ENCODE data around the gene LRRN2.

The LRRN2 gene

DNA sequence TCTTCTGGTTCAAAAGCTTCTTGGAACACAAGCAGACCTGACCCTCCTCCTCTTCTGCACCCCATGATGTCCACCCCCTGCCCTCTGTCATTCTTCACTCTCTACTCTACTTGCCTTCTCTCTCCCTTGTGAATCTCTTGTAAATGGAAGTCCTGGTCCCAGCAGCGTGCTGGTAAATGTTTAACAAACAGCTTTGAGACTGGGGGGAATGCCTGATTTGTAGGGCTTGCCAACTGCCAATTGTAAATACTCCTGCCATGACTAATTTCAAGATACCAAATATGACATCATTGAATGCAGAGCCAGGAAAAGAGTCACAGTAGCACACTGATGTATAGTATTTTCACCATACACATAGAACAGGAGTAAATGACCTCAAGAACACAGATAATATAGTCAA, 40.9 kb upstream of the LRRN2 start:
- Histone ChIP-seq H3K27me3 (ENCODE audit: low read depth, low read length) (no peaks in the 10 kb centered on the region), H3K4me3 (ENCODE audit: low read depth in 1 of 2, low read length in 2 of 2) (no peak overlapping the region), H3K9me3 (ENCODE audit: control insufficient read depth in 1 of 2, low read length in 2 of 2) (no peaks in the 10 kb centered on the region), H3K4me1 (ENCODE audit: control insufficient read depth in 1 of 2, insufficient read depth in 2 of 2, low read length in 2 of 2) (no peaks in the 10 kb centered on the region), H3K27ac (ENCODE audit: low read length) (no peak overlapping the region), H3K36me3 (ENCODE audit: control insufficient read depth in 1 of 2, insufficient read depth in 2 of 2, low read length in 2 of 2) (no peaks in the 10 kb centered on the region)

DNA sequence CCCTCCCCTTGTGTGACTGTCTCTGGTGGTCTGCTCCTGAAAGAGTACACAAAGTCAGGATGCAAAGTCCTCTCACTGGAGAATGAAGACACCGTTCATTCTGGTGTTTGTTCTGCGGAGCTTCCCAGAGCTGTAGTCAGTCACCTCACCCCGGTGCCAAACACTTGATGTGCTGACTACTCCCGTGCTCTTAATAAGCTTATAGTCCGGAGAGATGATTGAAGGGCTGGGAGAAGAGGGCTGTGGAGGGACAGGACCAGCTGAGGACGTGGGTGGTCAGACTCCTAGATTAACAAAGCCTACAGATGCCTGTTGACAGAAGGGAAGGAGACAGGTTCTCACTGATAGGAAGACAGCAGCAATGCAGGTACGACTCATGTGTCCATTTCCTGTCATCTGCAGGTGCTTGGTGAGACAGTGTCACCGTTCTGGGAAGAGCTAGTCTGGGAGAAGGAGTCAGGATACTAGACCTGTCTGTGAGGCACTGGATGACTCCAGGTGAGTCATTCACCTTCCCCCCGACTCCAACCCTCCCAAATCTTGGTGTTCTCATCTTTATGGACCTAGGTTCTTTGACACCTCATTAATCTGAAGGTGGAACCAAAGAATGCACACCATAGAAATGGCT, 40.4 kb upstream of the LRRN2 start:
- H3K36me3 ChIP-seq (ENCODE audit: control insufficient read depth in 1 of 2, insufficient read depth in 2 of 2, low read length in 2 of 2) = no peaks in the 10 kb centered on the region
- H3K4me1 ChIP-seq (ENCODE audit: control insufficient read depth in 1 of 2, insufficient read depth in 2 of 2, low read length in 2 of 2) = no peaks in the 10 kb centered on the region
- H3K27ac ChIP-seq (ENCODE audit: low read length) = no peak overlapping the region
- no peak overlapping the region for H3K4me3 ChIP-seq (ENCODE audit: low read depth in 1 of 2, low read length in 2 of 2)
- H3K27me3 ChIP-seq (ENCODE audit: low read depth, low read length) = no peaks in the 10 kb centered on the region
- no peaks in the 10 kb centered on the region for H3K9me3 ChIP-seq (ENCODE audit: control insufficient read depth in 1 of 2, low read length in 2 of 2)

DNA sequence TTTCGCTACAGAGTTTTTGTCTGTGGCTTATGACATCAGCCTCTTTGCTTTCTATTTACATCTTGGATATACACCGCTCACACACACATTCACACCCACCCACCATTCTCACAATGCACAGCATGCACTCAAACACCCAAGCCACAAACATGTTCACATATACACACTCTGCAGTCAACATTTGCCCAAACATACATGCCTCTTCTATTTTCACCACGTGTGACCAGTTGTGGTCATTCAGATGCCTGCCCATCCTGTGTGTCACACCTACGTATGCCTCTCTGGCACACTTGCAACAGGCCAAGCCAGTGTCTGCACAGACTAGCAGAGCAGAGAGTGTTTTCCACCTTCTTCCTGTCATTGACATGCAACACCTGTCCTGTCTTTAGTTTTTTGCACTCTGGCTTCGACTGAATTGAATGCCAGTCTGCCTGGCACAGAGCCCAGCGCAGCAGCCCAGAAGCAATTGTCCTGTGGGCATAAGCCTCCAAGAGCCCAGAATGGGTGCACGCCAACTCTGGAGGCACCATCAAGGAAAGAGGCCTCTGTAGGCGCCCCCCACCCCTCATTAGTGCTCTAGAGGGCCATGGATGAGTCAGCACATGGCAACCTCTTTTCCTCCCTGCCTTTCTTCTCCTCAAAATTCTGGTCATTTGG, 37.7 kb upstream of the LRRN2 start:
- Histone ChIP-seq H3K36me3 (ENCODE audit: control insufficient read depth in 1 of 2, insufficient read depth in 2 of 2, low read length in 2 of 2) (no peaks in the 10 kb centered on the region), H3K9me3 (ENCODE audit: control insufficient read depth in 1 of 2, low read length in 2 of 2) (no peaks in the 10 kb centered on the region), H3K27ac (ENCODE audit: low read length) (no peak overlapping the region), H3K4me3 (ENCODE audit: low read depth in 1 of 2, low read length in 2 of 2) (no peak overlapping the region), H3K4me1 (ENCODE audit: control insufficient read depth in 1 of 2, insufficient read depth in 2 of 2, low read length in 2 of 2) (no peaks in the 10 kb centered on the region), H3K27me3 (ENCODE audit: low read depth, low read length) (no peaks in the 10 kb centered on the region)

DNA sequence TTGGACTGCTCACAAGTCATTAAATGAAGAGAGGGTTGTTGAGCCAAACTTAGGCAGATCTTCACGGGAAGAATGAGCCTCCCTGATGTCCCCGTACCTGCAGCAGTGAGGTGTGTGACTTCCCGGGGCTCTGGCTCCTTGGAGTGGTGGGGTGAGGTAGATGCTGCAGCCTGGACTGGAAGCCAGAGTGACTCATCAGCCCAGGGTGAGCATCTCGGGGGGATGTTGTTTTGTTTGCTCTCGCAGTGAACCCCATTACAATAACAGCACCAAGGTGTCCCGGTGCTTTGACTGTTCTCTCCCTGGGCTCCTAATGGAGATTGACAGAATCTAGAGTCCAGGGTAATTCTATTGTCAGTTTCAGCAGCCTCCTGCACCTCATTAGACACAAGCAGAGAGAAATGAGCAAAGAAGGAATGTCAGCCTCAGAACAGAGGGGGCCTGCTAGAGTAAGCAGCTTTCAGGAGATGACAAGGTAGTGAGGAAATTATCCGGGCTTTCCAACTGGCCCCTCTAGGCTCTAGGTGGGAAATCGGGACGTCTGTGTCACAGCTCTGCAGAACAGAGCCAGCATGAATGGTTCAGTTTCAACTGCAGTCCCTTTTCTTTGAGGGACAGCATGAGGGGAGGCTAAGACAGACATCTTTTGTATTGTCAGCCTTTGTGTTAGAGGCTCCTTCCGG, 36.0 kb upstream of the LRRN2 start:
- no peaks in the 10 kb centered on the region for H3K9me3 ChIP-seq (ENCODE audit: control insufficient read depth in 1 of 2, low read length in 2 of 2)
- no peak overlapping the region for H3K4me3 ChIP-seq (ENCODE audit: low read depth in 1 of 2, low read length in 2 of 2)
- H3K4me1 ChIP-seq (ENCODE audit: control insufficient read depth in 1 of 2, insufficient read depth in 2 of 2, low read length in 2 of 2) = no peaks in the 10 kb centered on the region
- H3K36me3 ChIP-seq (ENCODE audit: control insufficient read depth in 1 of 2, insufficient read depth in 2 of 2, low read length in 2 of 2) = no peaks in the 10 kb centered on the region
- H3K27me3 ChIP-seq (ENCODE audit: low read depth, low read length) = no peaks in the 10 kb centered on the region
- H3K27ac ChIP-seq (ENCODE audit: low read length) = no peak overlapping the region

DNA sequence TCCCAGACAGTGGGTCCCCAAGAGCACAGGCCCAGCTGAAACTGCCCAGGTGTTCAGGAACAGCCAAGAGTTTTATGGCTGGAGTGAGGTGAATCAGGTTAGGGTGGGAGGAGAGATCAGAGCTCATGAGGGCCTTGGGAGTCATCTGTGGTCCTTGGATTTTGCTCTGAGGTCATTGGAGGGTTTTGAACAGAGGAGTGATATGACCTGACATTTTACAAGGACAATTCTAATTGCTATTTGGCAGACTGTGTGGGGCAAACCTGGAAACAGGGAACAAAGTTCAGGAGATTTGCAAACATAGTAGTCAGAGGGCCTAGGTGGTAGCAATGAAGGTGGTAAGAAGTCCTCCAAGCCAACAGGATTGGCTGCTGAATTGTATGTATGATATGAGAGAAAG, 31.1 kb upstream of the LRRN2 start:
- no peak overlapping the region for H3K4me3 ChIP-seq (ENCODE audit: low read depth in 1 of 2, low read length in 2 of 2)
- H3K4me1 ChIP-seq (ENCODE audit: control insufficient read depth in 1 of 2, insufficient read depth in 2 of 2, low read length in 2 of 2) = no peaks in the 10 kb centered on the region
- no peaks in the 10 kb centered on the region for H3K9me3 ChIP-seq (ENCODE audit: control insufficient read depth in 1 of 2, low read length in 2 of 2)
- no peak overlapping the region for H3K27ac ChIP-seq (ENCODE audit: low read length)
- no peaks in the 10 kb centered on the region for H3K36me3 ChIP-seq (ENCODE audit: control insufficient read depth in 1 of 2, insufficient read depth in 2 of 2, low read length in 2 of 2)
- peaks cover 12% of the 10 kb centered on the region for H3K27me3 ChIP-seq (ENCODE audit: low read depth, low read length)

DNA sequence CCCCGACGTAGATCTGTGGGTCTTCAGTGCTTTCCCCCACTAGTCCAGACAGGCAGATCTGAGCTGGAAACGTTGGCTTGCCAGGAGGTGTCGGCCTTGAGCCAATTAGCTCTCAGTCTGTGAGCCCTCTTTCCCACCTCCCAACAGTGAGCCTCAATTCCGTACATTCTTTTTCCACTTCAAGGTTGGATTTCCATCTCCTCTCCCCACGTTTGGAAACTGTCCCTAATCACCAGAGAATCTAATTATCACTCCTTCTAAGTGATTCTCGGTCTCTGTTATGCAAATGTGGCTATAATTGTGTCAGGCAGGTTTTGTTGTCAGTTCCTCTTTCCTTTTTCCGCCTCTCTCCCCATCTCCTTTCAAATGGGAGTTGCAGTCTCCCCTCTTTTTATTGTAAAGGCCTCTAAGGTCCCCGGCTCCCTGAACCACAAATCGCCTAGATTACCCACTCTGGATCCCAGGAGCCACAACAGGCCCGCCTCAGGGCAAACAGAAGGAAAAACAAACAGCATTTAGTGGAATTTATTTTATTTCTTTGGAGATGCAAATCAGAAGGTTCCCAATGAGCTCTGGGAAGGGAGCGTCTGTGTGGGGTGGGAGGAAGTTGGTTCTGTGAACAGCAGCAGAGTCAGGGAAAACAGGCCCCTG, 29.4 kb upstream of the LRRN2 start:
- H3K4me3 ChIP-seq (ENCODE audit: low read depth in 1 of 2, low read length in 2 of 2) = no peak overlapping the region
- peaks cover 16% of the 10 kb centered on the region for H3K27me3 ChIP-seq (ENCODE audit: low read depth, low read length)
- H3K9me3 ChIP-seq (ENCODE audit: control insufficient read depth in 1 of 2, low read length in 2 of 2) = no peaks in the 10 kb centered on the region
- no peaks in the 10 kb centered on the region for H3K4me1 ChIP-seq (ENCODE audit: control insufficient read depth in 1 of 2, insufficient read depth in 2 of 2, low read length in 2 of 2)
- H3K27ac ChIP-seq (ENCODE audit: low read length) = no peak overlapping the region
- H3K36me3 ChIP-seq (ENCODE audit: control insufficient read depth in 1 of 2, insufficient read depth in 2 of 2, low read length in 2 of 2) = no peaks in the 10 kb centered on the region

DNA sequence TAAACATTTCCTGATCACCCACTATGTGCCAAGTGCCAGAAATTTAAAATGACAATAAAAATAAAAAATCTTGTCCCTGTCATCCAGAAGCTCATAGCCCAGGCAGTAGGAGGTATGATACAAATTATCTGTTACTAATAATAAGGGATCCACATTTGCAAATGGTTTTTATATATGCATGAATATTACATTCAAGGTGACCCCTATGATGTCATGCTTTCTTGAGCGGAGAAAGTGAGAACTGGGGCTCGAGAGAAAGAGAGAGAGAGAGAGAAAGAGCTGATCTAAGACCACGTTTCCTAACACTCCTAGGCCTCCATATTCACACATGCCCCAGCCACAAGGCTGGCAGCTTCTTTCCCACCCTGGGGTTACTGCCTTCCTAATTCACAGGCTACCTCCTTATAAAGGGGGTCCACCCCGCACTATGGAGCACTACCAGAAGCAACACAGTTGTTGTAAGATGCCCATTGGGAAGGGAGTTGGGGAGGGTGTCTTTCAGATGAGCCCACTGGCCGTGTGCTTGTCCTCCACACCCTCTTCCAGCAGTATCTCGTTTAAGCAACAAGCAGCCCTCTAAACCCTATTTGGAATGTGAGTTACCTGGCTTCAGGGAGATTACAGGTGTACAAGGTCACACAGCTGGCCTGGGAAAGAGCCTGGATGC, 28.8 kb upstream of the LRRN2 start:
- H3K27me3 ChIP-seq (ENCODE audit: low read depth, low read length) = peaks cover 16% of the 10 kb centered on the region
- H3K27ac ChIP-seq (ENCODE audit: low read length) = no peak overlapping the region
- no peaks in the 10 kb centered on the region for H3K9me3 ChIP-seq (ENCODE audit: control insufficient read depth in 1 of 2, low read length in 2 of 2)
- H3K4me1 ChIP-seq (ENCODE audit: control insufficient read depth in 1 of 2, insufficient read depth in 2 of 2, low read length in 2 of 2) = no peaks in the 10 kb centered on the region
- no peaks in the 10 kb centered on the region for H3K36me3 ChIP-seq (ENCODE audit: control insufficient read depth in 1 of 2, insufficient read depth in 2 of 2, low read length in 2 of 2)
- no peak overlapping the region for H3K4me3 ChIP-seq (ENCODE audit: low read depth in 1 of 2, low read length in 2 of 2)

DNA sequence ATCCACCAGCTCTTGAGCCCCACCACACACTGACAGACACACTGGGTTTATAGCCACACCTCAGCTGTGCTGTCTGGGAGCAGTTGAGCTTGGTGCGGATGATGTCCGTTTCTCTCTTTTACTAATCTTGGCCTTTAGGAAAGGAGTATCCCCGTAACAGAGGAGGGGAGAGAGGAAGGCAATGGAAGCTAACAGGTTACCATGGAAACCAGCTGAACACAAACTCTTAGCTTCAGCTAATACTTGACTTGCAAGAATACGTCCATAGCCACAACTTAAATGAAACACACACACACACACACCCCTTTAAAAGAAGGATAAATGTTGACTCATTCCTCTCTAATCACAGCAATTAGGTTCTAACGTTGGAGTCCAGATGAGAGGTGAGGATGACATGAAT, 28.0 kb upstream of the LRRN2 start:
- Histone ChIP-seq H3K27me3 (ENCODE audit: low read depth, low read length) (peaks cover 16% of the 10 kb centered on the region), H3K36me3 (ENCODE audit: control insufficient read depth in 1 of 2, insufficient read depth in 2 of 2, low read length in 2 of 2) (no peaks in the 10 kb centered on the region), H3K4me1 (ENCODE audit: control insufficient read depth in 1 of 2, insufficient read depth in 2 of 2, low read length in 2 of 2) (no peaks in the 10 kb centered on the region), H3K27ac (ENCODE audit: low read length) (no peak overlapping the region), H3K9me3 (ENCODE audit: control insufficient read depth in 1 of 2, low read length in 2 of 2) (no peaks in the 10 kb centered on the region), H3K4me3 (ENCODE audit: low read depth in 1 of 2, low read length in 2 of 2) (no peak overlapping the region)

DNA sequence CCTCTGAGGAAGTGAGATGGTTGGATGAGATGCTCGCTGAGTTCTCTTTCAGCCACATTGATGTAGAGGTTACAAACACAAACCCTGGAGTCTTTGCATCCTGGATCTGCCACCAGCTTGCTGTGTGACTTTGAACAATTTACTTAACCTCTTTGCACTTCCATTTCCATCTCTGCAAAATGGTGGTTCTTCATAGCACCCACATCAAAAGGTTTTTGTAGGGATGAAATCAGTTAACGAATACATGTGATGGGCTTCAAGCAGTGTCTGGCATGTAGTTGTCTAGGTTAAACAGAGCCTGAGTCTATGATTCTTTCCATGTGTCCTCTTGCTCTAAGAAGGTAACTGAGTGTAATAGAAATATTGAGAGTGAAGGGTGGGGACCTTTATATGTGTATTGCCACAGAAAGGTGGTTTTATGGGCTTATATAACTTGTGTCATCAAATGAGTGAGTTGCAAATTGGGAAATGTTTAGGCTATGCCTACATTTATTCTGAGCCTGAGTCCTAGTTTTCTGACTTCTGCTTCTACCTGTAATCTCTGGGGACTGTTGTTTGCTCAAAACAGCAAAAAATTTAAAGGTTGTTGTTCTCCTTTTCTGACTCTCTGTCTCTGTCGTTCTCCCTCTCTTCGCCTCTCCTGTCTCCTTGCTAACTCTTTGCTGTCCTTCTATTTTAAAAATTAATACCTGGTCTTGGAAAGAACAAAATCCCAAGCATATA, 27.3 kb upstream of the LRRN2 start:
- Histone ChIP-seq H3K36me3 (ENCODE audit: control insufficient read depth in 1 of 2, insufficient read depth in 2 of 2, low read length in 2 of 2) (no peaks in the 10 kb centered on the region), H3K9me3 (ENCODE audit: control insufficient read depth in 1 of 2, low read length in 2 of 2) (no peaks in the 10 kb centered on the region), H3K4me1 (ENCODE audit: control insufficient read depth in 1 of 2, insufficient read depth in 2 of 2, low read length in 2 of 2) (no peaks in the 10 kb centered on the region), H3K27ac (ENCODE audit: low read length) (no peak overlapping the region), H3K27me3 (ENCODE audit: low read depth, low read length) (peaks cover 16% of the 10 kb centered on the region), H3K4me3 (ENCODE audit: low read depth in 1 of 2, low read length in 2 of 2) (no peak overlapping the region)

DNA sequence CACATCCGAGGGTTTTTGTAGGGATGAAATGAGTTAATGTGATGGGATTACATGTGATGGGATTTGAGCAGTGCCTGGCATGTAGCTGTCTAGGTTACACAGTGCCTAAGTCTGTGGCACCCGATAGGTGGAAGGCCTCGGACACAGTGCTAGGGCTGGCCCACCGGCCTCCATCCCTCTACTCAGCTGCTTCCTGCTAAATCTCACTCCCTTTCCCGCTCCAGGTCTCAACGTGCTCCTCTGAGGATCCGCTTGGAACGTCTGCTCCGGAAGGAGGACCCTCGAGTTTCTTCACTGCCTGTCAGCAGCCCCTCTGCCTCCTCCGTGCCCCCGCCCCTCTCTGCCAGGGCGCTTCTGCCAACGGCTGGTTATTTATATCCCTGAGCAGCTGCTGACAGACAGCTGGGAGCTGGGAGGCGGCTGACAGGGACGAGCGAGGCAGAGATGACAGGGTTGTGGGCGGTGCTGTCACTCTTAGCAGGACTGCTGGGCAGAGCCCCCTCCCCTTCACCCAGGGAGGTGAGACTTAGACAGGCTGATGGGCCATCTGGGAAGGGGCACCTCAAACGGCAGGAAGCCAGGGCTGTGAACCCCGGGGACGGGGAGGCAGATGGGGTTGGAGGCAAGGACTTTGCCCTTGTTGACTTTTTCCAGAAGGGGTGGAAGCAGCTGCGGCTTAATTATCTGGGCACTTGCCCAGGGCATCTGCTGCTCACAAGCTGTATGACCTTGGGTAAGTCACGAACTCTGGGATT, 26.6 kb upstream of the LRRN2 start:
- Histone ChIP-seq H3K27me3 (ENCODE audit: low read depth, low read length) (peaks cover 16% of the 10 kb centered on the region), H3K4me3 (ENCODE audit: low read depth in 1 of 2, low read length in 2 of 2) (no peak overlapping the region), H3K36me3 (ENCODE audit: control insufficient read depth in 1 of 2, insufficient read depth in 2 of 2, low read length in 2 of 2) (no peaks in the 10 kb centered on the region), H3K9me3 (ENCODE audit: control insufficient read depth in 1 of 2, low read length in 2 of 2) (no peaks in the 10 kb centered on the region), H3K4me1 (ENCODE audit: control insufficient read depth in 1 of 2, insufficient read depth in 2 of 2, low read length in 2 of 2) (no peaks in the 10 kb centered on the region), H3K27ac (ENCODE audit: low read length) (no peak overlapping the region)
